HAP-1 (cell line): Measurements from ENCODE around the gene DTX3L.
"Not testable (repeated sequence)": the region's sequence is repeated elsewhere in the genome, so short reads cannot be mapped to it uniquely, and the experiment has no call there.

ENCODE experiments used
- DNase-seq, 2 experiments: peaks; one replicate each; pipeline ENCODE4 v3.0.0-alpha.2; 2016 to 2020; ENCODE audit warnings: low spot score in 2 of 2
- H3K27me3 ChIP-seq: fragments of 250-450 bp; sonication (Bioruptor Pico); 2 replicates; pipeline ENCODE4 v1.5.1; 2020; ENCODE audit warnings: low read depth, mild to moderate bottlenecking, moderate library complexity
- H3K36me3 ChIP-seq: fragments of 250-450 bp; sonication (Bioruptor Pico); replicated peaks from 2 replicates; pipeline ENCODE4 v1.5.1; 2020; ENCODE audit warnings: mild to moderate bottlenecking
- H3K4me1 ChIP-seq: fragments of 250-450 bp; sonication (Bioruptor Pico); 2 replicates; pipeline ENCODE4 v1.5.1; 2020; ENCODE audit warnings: mild to moderate bottlenecking
- H3K4me3 ChIP-seq: fragments of 250-450 bp; sonication (Bioruptor Pico); 2 replicates; pipeline ENCODE4 v1.5.1; 2020; ENCODE audit warnings: mild to moderate bottlenecking, moderate library complexity
- H3K9me3 ChIP-seq: fragments of 250-450 bp; sonication (Bioruptor Pico); 2 replicates; pipeline ENCODE4 v1.5.1; 2020; ENCODE audit warnings: mild to moderate bottlenecking, moderate library complexity
- in situ Hi-C: fragments of 300-500 bp; cut with MboI; formaldehyde crosslinking; loops from 3 replicates; pipeline ENCODE4 v1.14.3; 2020; ENCODE audit warnings: low sequenced_read_pairs, inconsistent platforms, mixed read lengths

Gene DTX3L

DNA sequence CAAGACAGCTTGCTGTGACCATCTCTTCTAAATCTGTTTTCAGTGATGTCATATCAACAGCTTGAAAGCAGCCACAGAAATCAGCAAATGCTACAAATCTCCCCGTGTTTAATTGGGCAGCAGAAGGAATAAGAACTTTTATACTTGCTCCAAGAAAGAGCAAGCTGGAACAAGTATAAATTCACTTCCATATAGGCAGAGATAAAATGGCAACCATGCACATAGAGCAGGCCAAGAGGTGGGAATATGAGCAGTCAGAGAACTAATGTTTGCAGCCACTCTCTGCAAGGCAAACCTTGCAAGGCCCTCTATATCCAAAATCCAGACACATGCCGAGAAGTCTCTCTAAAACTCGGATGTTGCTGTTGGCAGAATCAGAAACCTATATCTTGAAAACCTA, 16.1 kb upstream of the DTX3L start:
- in situ Hi-C loops, result no loop called here
- no peak for DNase-seq

DNA sequence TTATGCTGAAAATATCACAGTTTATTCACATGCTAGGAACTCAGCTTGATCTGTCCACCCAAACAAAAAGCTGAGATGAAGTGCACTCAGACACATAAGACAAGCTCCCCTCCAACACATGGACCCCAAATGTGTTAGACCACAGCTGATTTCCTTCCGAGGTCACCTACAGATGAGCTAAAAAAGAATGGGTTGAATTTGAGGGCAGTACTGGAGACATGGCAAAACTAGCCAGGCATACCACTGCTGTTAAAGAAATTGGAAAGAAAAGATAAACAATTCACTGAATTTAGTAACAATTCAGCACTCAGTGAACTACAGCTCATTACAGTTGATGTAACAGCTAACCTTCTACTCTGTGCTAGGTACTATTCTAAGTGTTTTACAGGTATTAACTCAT, 15.5 kb upstream of the DTX3L start:
- Histone ChIP-seq H3K27me3 (no peaks in the 10 kb centered on the region), H3K4me3 (no peak overlapping the region), H3K4me1 (peaks cover 9% of the 10 kb centered on the region), H3K36me3 (no peaks in the 10 kb centered on the region), H3K9me3 (no peaks in the 10 kb centered on the region)
- in situ Hi-C loops, result no loop called here
- no peak for DNase-seq

More for the DNA sequence above, 16.1 kb upstream of the DTX3L start:
- Histone ChIP-seq H3K27me3 (no peaks in the 10 kb centered on the region), H3K4me3 (no peak overlapping the region), H3K9me3 (no peaks in the 10 kb centered on the region), H3K4me1 (peaks cover 9% of the 10 kb centered on the region), H3K36me3 (no peaks in the 10 kb centered on the region)

DNA sequence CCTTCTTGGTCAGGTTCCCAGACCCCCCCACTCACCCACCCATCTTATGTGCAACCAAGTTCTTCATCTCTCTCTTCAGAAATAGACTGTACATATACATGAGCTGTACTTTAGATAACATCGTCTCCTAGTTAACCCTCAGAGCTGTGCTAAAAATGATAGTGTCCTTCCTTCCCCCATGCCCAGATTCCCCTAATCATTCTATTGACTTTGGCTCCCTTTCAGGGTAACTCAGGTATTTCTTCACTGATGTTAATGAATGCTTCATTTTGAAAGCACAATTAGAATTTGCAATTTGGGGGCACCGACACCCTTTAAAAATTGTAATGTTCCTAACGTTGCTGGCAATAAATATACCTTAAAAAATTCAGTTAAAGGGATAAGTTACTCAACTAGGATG, 11.0 kb upstream of the DTX3L start:
- in situ Hi-C loops, result no loop called here
- Histone ChIP-seq H3K4me1 (no peaks in the 10 kb centered on the region), H3K9me3 (no peaks in the 10 kb centered on the region), H3K4me3 (no peak overlapping the region), H3K36me3 (no peaks in the 10 kb centered on the region), H3K27me3 (no peaks in the 10 kb centered on the region)
- no peak for DNase-seq

DNA sequence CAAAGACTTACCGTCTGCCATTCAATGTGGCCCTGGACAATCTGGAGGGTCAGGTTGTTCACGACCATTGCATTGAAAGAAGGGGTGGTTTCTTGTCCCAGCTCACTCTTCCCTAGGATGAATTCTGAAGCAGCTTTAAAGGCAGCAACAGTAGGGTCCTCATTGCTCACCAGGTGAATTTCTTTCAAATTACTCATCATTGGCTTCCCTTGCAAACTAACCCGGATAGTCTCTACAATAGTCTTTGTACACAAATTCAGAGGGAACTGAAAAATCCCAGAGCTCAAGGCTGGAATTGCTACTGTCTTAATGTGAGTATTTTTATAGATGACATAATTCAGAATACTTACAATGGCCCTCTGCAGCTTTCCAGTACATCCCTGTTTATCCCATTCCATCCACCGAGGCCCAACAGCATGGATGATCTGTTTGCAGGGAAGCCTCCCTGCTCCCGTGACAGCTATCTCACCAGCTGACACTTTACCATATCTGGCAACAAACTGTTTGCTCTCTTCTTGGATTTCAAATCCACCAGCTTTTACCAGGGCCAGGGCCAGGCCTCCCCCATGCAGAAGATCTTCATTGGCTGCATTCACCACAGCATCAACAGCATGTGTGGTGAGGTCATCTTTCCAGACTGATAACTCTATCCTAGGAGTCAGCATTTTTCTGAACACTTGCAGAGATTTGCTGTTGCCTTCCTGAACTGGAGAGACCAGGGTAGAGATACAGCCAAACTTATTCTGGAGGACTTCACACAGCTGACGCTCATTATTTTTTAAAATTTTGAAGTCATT, 8.7 kb upstream of the DTX3L start:
- in situ Hi-C loops, result loop anchor here (5.0 kb wide), 1 partner anchor 122 kb away; no protein-coding TSS in a partner anchor
- peaks cover 3% of the 10 kb centered on the region; the same call in 1 of the 2 replicates for H3K9me3 ChIP-seq
- no peaks in the 10 kb centered on the region for H3K36me3 ChIP-seq
- no peak for DNase-seq
- no peaks in the 10 kb centered on the region for H3K27me3 ChIP-seq
- H3K4me3 ChIP-seq, result no peak overlapping the region
- no peaks in the 10 kb centered on the region; the same call in 1 of the 2 replicates for H3K4me1 ChIP-seq

DNA sequence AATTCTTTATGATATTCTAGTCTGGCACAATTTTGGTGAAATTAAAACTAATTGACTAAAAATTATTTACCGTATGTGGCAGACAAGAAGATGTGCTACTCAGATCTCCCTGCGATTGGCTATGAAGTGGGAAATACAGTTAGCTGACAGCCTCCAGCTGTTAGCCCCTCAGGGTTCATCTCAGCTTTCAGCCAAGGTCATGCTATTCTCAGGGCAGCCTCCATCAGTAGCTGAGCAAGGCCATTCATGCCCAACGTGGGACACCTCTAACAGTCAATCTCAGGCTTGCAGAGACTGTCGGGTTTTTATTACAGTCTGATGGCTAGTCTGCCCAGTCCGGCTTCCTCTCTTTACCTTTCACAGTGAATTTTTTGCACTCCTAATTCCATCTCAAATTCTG, 6.8 kb upstream of the DTX3L start:
- H3K36me3 ChIP-seq, result no peaks in the 10 kb centered on the region
- in situ Hi-C loops, result loop anchor here (5.0 kb wide), 1 partner anchor 120 kb away; no protein-coding TSS in a partner anchor
- no peaks in the 10 kb centered on the region; the same call in 1 of the 2 replicates for H3K4me1 ChIP-seq
- no peak overlapping the region for H3K4me3 ChIP-seq
- no peaks in the 10 kb centered on the region for H3K27me3 ChIP-seq
- no peak for DNase-seq
- peaks cover 3% of the 10 kb centered on the region; the same call in 1 of the 2 replicates for H3K9me3 ChIP-seq

DNA sequence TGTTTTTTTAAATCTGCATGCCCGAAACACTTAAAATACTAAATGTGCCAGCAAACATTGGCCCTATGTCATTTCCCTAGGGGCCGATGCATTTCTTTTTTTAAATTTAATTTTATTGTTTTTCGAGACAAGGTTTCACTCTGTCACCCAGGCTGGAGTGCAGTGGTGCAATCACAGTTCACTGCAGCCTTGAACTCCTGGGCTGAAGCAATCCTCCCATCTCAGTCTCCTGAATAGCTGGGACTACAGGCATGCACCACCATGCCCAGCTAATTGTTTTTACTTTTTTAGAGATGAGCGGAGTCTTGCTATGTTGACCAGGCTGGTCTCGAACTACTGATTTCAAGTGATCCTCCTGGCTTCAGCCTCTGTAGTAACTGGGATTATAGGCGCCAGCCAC, 5.5 kb upstream of the DTX3L start:
- Histone ChIP-seq H3K4me3 (no peak overlapping the region), H3K27me3 (no peaks in the 10 kb centered on the region), H3K4me1 (peaks cover 8% of the 10 kb centered on the region), H3K9me3 (peaks cover 3% of the 10 kb centered on the region; the same call in 1 of the 2 replicates), H3K36me3 (no peaks in the 10 kb centered on the region)
- in situ Hi-C loops, result loop anchor here (5.0 kb wide), 1 partner anchor 119 kb away; no protein-coding TSS in a partner anchor
- no peak for DNase-seq

DNA sequence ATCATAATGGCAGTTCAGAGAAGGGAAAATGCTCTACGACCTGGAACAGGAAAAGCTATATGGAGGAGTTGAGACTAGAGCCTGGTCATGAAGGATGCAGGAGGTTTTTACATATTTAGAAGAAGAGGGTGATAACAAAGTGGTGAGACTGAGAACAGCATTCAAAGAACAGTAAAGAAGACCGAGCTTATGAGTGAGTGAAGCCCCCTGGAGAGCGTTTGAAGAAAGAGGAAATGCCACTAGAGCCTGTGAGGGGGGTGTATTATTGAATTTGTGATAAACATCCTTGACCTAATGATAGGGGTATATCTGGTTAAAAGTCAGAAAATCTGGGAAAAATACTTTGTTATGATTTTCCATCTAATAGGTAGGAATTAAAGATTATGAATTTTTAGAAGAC, 4.2 kb upstream of the DTX3L start:
- Histone ChIP-seq H3K36me3 (no peaks in the 10 kb centered on the region), H3K4me3 (no peak overlapping the region), H3K9me3 (peaks cover 3% of the 10 kb centered on the region; the same call in 1 of the 2 replicates), H3K27me3 (no peaks in the 10 kb centered on the region), H3K4me1 (peaks cover 20% of the 10 kb centered on the region)
- DNase-seq, result no peak
- in situ Hi-C loops, result loop anchor here (5.0 kb wide), 1 partner anchor 117 kb away; no protein-coding TSS in a partner anchor

DNA sequence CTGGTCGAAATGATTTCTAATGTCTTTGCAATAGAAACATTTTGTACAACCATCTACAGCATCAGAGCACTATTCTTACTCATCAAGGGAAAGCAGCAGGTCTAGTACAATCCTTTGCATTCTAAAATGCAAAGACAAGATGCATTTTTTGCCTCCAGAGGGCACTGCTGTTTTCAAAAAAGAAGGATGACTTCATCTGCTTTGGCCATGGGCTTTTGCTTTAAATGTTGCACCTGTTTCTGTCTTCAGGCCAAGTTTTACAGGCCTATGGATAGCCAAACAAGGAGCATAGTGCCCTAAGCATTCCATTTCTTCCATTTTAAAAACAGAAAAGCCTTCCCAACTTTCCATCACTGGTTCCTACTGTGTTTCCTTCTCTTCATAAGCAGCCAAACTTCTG, 3.5 kb upstream of the DTX3L start:
- in situ Hi-C loops, result no loop called here
- peaks cover 22% of the 10 kb centered on the region for H3K4me1 ChIP-seq
- no peaks in the 10 kb centered on the region for H3K27me3 ChIP-seq
- H3K9me3 ChIP-seq, result peaks cover 3% of the 10 kb centered on the region; the same call in 1 of the 2 replicates
- peak; percentile 42 to 66 for DNase-seq
- no peaks in the 10 kb centered on the region for H3K36me3 ChIP-seq
- H3K4me3 ChIP-seq, result no peak overlapping the region

DNA sequence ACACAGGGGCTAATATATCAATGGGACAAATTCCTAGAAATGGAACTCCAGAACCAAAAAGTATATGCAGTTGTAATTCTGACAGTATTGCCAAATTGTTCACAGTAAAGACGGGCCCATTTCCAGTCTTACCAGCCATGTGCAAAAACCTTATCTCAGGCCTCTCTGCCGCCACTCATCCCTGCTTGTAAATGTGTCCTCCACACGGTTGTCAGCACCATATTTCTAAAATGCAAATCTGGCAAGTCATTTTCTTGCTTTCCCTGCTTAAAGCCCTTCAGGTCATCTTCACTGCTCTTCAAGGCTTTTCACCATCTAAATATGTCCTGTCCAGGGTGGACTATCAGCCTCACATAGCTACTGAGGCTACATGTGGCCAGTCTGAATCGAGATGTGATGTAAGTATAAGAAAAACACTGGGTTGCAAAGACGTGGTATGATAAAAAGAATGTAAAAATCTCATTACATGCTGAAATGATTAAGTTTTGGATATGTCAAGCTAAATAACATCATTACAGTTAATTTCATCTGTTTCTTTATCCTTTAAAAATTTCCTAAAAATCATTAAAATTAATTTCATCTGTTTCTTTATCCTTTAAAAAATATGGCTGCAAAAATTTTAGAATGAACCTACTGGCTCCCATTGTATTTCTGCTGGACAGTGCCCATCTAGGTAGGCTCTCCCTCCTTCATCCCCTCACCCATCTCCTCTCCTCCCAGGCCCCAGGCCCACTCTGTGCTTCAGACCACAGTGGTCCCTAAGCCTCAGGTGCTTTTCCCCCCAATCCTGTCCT, 1.0 kb upstream of the DTX3L start:
- Histone ChIP-seq H3K9me3 (peaks cover 3% of the 10 kb centered on the region; the same call in 1 of the 2 replicates), H3K4me3 (no peak overlapping the region), H3K27me3 (no peaks in the 10 kb centered on the region), H3K36me3 (no peaks in the 10 kb centered on the region), H3K4me1 (peaks cover 22% of the 10 kb centered on the region)
- in situ Hi-C loops, result no loop called here
- DNase-seq, result no peak

DNA sequence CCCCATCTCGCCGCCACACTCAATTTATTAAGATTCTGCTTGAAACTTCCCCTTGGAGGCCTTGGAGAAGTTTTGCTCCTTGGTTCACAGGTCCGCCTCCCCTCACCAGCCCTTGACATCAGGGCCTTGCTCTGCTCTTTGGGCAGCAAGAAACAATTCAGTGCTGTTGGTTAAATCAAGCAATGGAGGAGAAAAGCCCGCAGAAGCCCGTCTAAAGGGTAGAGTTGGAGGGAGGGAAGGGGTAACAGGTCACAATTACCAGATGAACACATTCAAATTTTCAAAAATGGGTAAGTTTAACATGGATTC, 467 bp upstream of the DTX3L start:
- peaks cover 22% of the 10 kb centered on the region for H3K4me1 ChIP-seq
- in situ Hi-C loops, result no loop called here
- no peaks in the 10 kb centered on the region for H3K36me3 ChIP-seq
- peak in 1 of 2 experiments; percentile 29 for DNase-seq
- H3K27me3 ChIP-seq, result no peaks in the 10 kb centered on the region
- peaks cover 3% of the 10 kb centered on the region; the same call in 1 of the 2 replicates for H3K9me3 ChIP-seq
- peak overlapping the region; percentile 41 for H3K4me3 ChIP-seq

DNA sequence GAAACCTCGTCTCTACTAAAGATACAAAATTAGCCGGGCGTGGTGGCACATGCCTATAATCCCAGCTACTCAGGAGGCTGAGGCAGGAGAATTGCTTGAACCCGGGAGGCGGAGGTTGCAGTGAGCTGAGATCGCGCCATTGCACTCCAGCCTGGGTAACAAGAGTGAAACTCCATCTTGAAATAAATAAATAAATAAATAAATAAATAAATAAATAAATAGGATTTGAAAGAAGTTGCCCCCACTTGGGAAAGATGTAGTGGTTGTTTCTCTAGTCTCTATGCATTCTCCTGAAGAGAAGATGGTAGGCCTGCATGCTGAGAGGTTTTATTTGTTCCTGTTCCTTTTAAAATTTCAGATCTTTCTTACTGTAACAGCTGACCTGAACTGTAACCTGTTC, 4.0 kb downstream of the DTX3L start:
- DNase-seq, H3K9me3 ChIP-seq, H3K27me3 ChIP-seq, in situ Hi-C loops, H3K36me3 ChIP-seq, H3K4me3 ChIP-seq: not testable (repeated sequence)
- peaks cover 25% of the 10 kb centered on the region for H3K4me1 ChIP-seq

DNA sequence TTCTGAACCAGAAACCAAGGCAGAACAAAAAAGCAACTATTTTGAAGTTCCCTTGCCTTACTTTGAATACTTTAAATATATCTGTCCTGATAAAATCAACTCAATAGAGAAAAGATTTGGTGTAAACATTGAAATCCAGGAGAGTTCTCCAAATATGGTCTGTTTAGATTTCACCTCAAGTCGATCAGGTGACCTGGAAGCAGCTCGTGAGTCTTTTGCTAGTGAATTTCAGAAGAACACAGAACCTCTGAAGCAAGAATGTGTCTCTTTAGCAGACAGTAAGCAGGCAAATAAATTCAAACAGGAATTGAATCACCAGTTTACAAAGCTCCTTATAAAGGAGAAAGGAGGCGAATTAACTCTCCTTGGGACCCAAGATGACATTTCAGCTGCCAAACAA, 4.6 kb downstream of the DTX3L start:
- Histone ChIP-seq H3K4me1 (peaks cover 22% of the 10 kb centered on the region), H3K4me3 (no peak overlapping the region), H3K36me3 (no peaks in the 10 kb centered on the region), H3K9me3 (no peaks in the 10 kb centered on the region), H3K27me3 (no peaks in the 10 kb centered on the region)
- DNase-seq, result no peak
- in situ Hi-C loops, result no loop called here

DNA sequence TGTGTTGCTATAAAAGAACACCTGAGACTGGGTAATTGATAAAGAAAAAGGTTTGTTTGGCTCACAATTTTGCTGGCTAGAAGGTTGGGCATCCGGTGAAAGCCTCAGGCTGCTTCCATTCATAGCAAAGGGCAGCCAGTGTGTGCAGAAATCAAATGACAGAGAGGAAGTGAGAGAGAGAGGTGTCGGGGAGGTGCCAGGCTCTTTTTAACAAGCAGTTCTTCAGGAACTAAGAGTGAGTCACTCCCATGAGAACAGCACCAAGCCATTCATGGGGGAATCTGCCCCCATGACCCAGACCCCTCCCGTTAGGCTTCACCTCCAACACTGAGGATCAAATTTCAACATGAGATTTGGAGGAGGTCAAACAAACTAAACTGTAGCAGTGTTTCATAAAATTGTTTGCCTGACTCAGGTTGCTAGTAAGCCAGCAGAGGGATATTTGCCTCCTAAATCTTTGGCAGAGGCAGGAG, 8.8 kb downstream of the DTX3L start:
- H3K4me1 ChIP-seq, result peaks cover 15% of the 10 kb centered on the region
- peak; percentile 7 to 27 for DNase-seq
- H3K27me3 ChIP-seq, result no peaks in the 10 kb centered on the region
- no peak overlapping the region for H3K4me3 ChIP-seq
- no peaks in the 10 kb centered on the region for H3K9me3 ChIP-seq
- H3K36me3 ChIP-seq, result no peaks in the 10 kb centered on the region
- in situ Hi-C loops, result no loop called here
